Activated CD4-positive, alpha-beta T cell treated with anti-CD3 and anti-CD28 coated beads, Interleukin-10, Interleukin-2, amounts not matched to agents 100 ng/mL and 50 ng/mL, durations not matched to agents 16 hours and 8 hours (primary cell): ENCODE data around the gene TM7SF3.

Source experiments
- DNase-seq: peaks from one replicate; pipeline ENCODE4 v3.0.0-alpha.2; 2020

The TM7SF3 gene

DNA sequence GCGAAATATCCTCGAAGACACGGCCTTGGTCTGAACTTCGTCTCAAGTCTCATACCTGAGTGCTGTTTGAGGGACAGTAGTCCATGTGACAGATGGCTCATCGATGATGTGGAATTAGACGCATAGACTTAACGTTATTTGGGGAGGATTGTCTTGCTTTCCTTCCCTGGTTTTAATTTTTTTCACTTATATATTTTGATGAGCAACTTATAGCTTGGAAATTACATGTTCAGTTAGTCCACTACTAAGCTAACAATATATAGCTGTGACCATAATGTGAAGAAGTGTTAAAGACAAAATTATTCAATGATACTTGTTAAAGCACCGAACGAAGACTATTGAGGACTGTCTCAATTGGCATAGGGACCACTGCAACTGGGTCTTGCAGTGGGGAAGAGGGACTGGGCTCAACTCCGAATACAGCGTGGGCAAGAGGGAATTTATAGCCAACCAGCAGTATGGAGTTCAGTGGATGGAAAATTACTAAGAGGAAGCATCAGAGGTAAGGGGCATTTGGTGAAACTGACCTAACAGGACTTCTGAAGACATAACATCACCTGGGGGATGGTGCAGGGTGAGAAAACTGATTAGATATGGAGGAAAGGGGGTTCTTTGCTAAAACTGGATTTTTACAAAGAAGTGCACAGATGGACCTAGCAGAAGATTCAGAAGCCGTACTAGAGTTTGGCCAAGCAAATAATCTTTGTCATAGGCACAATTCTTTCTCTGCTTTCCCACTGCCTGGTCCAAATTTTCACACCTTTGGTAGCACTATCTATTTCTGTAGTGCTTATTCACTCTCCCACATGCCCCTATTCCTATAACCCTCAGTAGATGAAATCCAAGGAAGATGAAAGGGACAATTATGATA, 910 bp upstream of the TM7SF3 start:
- DNase-seq: no peak

GRCh38 chr12:27013611-27014084, 536 bp downstream of the TM7SF3 start:
- no peak for DNase-seq

- DNase-seq: no peak
These were observed 1.3 kb downstream of the TM7SF3 start for GRCh38 chr12:27012982-27013255.

DNA sequence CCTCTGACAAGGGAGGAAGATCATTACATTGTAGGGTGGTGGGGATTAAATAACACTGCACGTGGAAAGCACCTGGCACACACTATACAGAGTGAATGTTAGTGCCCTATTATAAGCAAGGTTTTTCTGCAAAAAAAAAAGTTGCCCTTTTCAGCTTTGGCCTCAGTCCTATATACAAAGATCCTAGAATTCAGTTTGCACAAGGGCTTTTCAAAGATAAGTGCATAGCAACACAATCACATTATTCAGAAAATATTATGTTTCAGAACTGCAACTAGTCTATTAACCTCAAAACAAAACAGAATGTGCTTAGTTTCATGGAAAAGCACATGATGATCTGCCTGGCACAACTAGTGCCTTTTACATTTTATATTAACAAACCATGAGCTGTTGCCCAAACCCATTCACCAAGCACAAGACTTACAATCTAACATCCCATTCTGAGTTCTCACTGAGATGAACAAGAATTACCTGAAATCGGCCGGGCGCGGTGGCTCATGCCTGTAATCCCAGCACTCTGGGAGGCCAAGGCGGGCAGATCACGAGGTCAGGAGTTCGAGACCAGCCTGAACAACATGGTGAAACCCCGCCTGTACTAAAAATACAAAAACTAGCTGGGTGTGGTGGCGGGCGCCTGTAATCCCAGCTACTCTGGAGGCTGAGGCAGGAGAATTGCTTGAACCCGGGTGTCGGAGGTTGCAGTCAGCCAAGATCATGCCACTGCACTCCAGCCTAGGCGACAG, 1.8 kb downstream of the TM7SF3 start:
- no peak for DNase-seq

DNA sequence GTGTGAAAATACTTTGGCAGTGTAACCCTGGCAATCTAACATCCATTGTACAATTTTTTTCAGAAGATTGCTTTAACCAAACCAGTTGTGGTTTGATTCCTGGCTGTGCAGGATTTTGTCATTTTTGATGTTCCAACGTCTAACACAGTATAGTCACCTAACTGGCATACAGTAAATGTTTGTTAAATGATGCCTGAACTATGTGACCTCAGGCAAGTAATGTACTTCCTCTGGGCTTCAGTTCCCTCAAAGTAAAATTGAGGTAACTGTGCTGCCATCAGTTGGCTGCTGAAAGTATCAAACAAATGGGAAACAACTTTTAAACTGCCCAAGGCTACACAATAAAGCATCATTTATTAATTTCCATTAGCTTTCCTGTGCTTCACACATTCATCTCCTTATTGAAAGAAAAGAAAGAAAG, 4.3 kb downstream of the TM7SF3 start:
- no peak for DNase-seq

DNA sequence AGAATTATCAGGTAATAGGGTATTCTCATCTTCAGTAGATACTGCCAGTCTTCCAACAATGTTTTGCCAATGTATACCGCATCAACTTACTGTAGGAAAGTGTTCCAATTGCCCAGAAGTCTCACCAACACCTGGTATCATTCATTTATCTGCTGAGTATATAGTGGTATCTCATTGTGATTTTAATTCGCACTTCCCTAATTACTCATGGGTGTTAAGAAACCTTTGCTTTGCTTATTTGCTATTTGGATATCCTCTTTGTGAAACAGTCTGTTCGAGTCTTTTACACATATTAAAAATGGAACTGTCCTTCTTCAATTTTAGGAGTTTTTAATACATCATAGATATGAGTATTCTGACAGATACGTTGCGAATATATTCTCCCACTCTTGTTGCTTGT, 6.1 kb downstream of the TM7SF3 start:
- no peak for DNase-seq

DNA sequence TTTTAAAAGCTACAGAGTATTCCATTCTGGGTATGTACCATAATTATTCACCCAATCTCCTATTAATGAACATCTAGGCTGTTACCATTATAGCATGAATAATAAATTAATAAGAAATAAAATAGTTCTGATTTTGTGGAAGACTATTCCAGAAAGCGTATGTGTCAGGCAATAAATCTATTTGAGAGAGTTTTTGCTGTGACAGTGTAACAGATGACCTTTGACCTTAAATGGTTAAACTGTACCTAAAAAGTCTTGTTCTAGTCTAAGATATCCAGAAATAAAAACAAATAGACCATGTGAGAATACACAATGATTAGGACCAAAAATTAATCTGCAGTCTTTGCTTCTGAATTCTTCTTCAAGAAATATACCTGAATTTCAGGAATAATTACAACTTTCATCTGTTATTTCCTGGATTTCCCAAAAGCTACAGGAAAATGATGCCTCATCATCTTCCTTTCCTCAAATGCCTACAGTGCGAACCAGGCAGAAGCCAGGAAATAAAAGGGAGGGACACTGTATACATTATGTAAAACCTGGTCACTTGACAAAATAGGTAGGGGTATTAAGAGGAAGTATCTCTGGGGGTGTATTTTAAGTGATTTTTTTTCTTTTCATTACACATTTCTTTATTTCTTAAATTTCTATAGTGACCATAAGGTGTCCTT, 7.3 kb downstream of the TM7SF3 start:
- no peak for DNase-seq

GRCh38 chr12:27005495-27005894, 8.7 kb downstream of the TM7SF3 start:
- no peak for DNase-seq

GRCh38 chr12:27003421-27004381, 10.5 kb downstream of the TM7SF3 start:
- DNase-seq: no peak

DNA sequence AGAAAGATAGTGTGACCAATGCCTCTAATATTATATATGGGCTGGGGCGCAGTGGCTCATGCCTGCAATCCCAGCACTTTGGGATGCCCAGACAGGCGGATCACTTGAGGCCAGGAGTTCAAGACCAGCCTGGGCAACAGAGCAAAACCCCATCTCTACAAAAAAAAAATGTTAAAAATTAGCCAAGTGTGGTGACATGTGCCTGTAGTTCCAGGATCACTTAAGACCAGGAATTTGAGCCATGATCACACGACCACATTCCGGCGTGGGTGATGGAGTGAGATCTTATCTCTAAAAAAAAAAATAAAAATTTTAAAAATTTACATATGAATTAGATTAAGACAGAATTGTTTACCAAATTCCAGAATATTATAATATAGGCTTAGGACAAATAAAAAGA, 12.0 kb downstream of the TM7SF3 start:
- no peak for DNase-seq

DNA sequence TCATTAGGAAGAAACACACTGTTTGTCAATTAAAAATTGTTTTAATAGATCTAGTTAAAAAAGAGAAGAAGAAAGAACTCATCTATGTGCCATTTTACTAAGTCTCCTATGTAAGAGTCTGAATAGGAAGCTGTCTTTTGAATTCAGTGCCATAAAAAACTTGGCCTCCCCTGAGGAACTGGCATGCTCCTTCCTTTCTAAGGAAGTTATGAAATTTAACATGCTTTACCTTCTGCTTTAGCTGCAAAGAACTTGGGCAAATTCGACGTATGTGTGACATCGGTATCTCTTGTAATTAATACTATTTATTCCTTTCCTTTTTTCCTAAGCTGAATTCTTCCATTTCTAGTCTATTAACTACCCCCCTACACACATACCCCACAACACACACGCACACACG, 12.5 kb downstream of the TM7SF3 start:
- no peak for DNase-seq

GRCh38 chr12:27000961-27001360, 13.2 kb downstream of the TM7SF3 start:
- no peak for DNase-seq

GRCh38 chr12:26997003-26997402, 17.2 kb downstream of the TM7SF3 start:
- no peak for DNase-seq

DNA sequence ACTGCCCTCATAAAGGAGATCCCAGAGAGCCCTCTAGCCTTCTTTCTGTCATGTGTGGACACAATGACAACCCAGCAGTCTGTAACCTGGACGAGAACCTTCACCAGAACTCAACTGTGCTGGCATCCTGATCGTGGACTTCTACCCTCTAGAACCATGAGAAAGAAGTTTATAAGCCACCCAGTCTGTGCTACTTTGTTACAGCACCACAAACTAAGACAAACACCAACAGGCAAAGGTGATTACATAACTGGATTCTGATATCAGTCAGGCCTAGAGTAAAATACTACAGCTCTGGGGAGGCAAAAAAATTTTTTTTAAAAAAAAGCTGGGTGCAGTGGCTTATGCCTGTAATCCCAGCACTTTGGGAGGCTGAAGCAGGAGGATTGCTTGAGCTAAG, 18.5 kb downstream of the TM7SF3 start:
- no peak for DNase-seq

GRCh38 chr12:26994109-26994508, 20.1 kb downstream of the TM7SF3 start:
- DNase-seq: no peak

- no peak for DNase-seq
These were observed 22.4 kb downstream of the TM7SF3 start for GRCh38 chr12:26991826-26992225.

DNA sequence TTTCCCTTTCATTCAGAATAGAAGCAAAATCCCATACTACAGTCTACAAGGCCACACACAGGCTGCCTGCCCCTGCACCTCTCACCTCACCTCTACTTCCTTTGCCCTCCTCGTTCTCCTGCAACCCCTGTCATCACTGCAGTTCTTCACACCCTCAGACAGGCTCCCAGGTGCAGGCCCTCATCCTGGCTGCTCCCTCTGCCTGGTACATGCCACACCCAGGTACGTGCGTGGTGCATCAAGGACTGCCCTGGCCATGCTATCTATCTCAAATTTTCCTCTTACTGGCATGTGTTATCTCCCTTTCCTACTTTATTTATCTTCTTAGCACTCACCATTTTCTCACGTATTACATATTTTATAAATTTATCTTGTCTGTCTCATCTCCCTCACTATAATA, 24.3 kb downstream of the TM7SF3 start:
- no peak for DNase-seq

GRCh38 chr12:26988703-26989102, 25.5 kb downstream of the TM7SF3 start:
- DNase-seq: no peak

DNA sequence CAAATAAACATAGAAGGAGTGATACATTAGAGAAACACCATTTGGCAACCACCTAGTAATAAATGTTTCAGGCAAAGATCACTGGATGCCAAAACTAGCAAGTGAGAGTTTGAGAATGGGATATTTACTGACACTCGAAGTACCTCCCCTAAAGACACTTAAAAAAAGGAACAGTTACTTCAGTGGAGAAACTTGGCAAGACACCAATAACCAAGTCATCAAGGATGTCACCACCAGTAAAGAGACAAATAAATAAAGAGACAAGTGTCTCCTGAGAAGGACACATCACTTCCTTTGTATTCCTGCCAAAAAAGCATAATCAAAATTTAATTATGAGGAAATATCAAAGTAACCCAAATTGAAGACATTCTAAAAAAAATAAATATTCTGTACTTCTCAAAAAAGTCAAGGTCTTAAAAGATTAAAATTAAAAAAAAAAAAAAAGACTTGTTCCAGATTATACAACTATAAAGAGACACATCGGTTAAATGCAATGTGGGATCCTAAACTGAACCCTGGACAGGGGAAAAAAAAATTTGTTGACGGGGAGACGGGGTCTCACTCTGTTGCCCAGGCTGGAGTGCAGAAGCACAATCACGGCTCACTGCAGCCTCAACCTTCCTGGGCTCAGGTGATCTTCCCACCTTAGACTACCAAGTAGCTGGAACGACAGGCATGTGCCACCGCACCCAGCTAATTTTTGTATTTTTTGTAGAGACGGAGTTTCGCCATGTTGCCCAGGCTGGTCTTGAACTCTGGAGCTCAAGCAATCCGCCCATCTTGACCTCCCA, 26.4 kb downstream of the TM7SF3 start:
- no peak for DNase-seq

DNA sequence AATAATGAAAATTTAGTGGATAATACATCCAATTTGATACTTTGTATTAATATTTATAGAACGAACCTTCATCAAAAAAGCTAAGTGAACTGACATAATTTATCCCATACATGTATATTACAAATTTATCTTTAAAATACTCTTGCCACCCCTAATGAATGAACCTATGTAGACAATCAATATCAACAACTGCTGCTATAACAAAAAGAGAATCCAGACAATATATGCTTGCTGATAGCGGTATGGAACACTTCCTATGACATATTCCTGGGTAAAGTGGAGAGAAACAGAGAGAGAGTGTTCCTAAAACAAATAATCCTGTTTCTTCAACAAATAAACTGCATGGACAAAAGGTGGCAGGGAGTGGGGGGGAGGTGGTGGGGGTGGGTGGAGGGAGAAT, 31.3 kb downstream of the TM7SF3 start:
- DNase-seq: no peak

GRCh38 chr12:26979733-26980132, 34.5 kb downstream of the TM7SF3 start:
- DNase-seq: no peak

DNA sequence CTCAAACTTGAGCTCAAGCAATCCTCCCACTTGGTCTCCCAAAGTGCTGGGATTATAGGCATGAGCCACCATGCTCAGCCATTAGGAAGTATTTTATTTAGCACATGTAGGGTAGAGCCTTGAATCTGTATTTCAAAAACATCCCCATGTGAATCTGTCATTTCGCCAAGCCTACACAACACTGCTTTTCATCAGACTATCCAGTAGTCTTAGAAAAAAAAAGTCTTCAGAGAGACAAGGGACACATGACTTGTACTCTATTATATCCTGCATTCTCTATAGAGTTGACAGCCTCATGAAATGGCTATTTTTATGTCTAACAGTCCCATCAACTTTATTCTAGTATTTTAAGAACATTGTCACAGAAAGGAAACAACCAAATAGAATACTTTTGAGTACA, 35.4 kb downstream of the TM7SF3 start:
- DNase-seq: no peak
